Vagina (tissue), 2 donors: ENCODE results near the gene KCNT2. TPM values are rescaled to one million over a fixed set of nuclear protein-coding genes. Genes with fewer than 3 reads are reported as not detected.

Source experiments
- DNase-seq, 2 donors: peaks; one replicate each; pipeline ENCODE4 v3.0.0-alpha.2; 2017; ENCODE audit errors: extremely low spot score in 2 of 2
- H3K27ac ChIP-seq: fragments of 200-600 bp; sonication (generic); one replicate; pipeline ENCODE4 v1.5.1; 2019
- H3K27me3 ChIP-seq: fragments of 200-600 bp; sonication (generic); one replicate; pipeline ENCODE4 v1.5.1; 2019
- H3K36me3 ChIP-seq, 2 donors: fragments of 200-600 bp; sonication (generic); one replicate each; pipeline ENCODE4 v1.5.1; 2017 to 2019
- H3K4me1 ChIP-seq: fragments of 200-600 bp; sonication (generic); one replicate; pipeline ENCODE4 v1.5.1; 2019
- H3K4me3 ChIP-seq, 2 donors: fragments of 200-600 bp; sonication (generic); 1 replicate in 1 of 2; 2 replicates in 1 of 2; pipeline ENCODE4 v1.5.1; 2016 to 2019
- H3K9me3 ChIP-seq: fragments of 200-600 bp; sonication (generic); one replicate; pipeline ENCODE4 v1.5.1; 2019
- CTCF ChIP-seq, 3 experiments: fragments of 450-650 bp in 2 of 3; fragments of 200-600 bp in 1 of 3; sonication (generic) in 1 of 3; IDR thresholded peaks; one replicate each; pipeline ENCODE4 v1.5.1; 2017 to 2019; ENCODE audit warnings: antibody characterized with exemption in 3 of 3, mild to moderate bottlenecking in 2 of 3, moderate library complexity in 2 of 3
- POLR2A ChIP-seq, 2 donors: fragments of 450-650 bp; IDR thresholded peaks; one replicate each; pipeline ENCODE4 v1.6.1; 2017; ENCODE audit warnings: antibody characterized with exemption in 2 of 2, mild to moderate bottlenecking in 2 of 2, moderate library complexity in 2 of 2
- POLR2AphosphoS5 ChIP-seq, 2 donors: sonication (generic); formaldehyde crosslinking; IDR thresholded peaks; one replicate each; pipeline ENCODE4 v1.9.0; 2017; ENCODE audit warnings: antibody characterized with exemption in 2 of 2, mild to moderate bottlenecking in 2 of 2, low read depth in 1 of 2; ENCODE audit not compliant: insufficient read depth in 1 of 2
- intact Hi-C: fragments of 100-400 bp; cut with DNase I; formaldehyde crosslinking; loops from one replicate; pipeline ENCODE4 v1.15.1; 2023
- total RNA-seq: library from RNA; depleted of rRNA; stranded (reverse); fragments of >200 nt; gene quantifications from one replicate; pipeline ENCODE4 v1.2.3, GENCODE V29; 2016

KCNT2 gene
- total RNA-seq, 1 donor from 2014 or later, result 1.2 TPM

- Histone ChIP-seq H3K4me3 (no peak overlapping the region), H3K36me3 (no peaks in the 10 kb centered on the region), H3K27me3 (no peaks in the 10 kb centered on the region), H3K27ac (no peak overlapping the region), H3K4me1 (no peaks in the 10 kb centered on the region), H3K9me3 (no peaks in the 10 kb centered on the region)
- DNase-seq, result no peak
- TF ChIP-seq POLR2A (IDR thresholded peaks at IDR 0.05), result no peak
- no peak for TF ChIP-seq CTCF (IDR thresholded peaks at IDR 0.05)
- no peak for TF ChIP-seq POLR2AphosphoS5 (IDR thresholded peaks at IDR 0.05; ENCODE audit: insufficient read depth in 1 of 2, low read depth in 1 of 2)
- intact Hi-C loops, result no loop called here
These were observed 414.2 kb downstream of the KCNT2 start for GRCh38 chr1:196193896-196194559.

DNA sequence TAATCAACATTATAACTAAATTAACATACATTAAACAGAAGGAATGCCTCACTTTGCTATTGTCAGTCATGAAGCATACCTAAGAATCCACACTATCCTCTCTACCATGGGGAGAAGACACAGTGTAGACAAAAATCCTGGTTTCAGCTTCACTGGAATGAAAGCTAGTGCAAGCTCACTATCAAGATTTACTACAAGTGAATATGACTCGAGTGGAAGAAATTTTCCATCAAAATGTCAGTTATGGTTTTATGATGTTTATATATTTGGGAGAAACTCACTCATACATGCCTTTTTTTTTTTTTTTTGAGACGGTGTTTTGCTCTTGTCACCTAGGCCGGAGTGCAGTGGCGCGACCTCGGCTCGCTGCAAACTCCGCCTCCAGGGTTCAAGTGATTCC, 424.3 kb downstream of the KCNT2 start:
- DNase-seq, result no peak
- Histone ChIP-seq H3K27me3 (no peaks in the 10 kb centered on the region), H3K9me3 (no peaks in the 10 kb centered on the region), H3K4me3 (no peak overlapping the region), H3K27ac (no peak overlapping the region), H3K4me1 (no peaks in the 10 kb centered on the region), H3K36me3 (no peaks in the 10 kb centered on the region)
- TF ChIP-seq POLR2A (IDR thresholded peaks at IDR 0.05) (no peak), POLR2AphosphoS5 (IDR thresholded peaks at IDR 0.05; ENCODE audit: insufficient read depth in 1 of 2, low read depth in 1 of 2) (no peak), CTCF (IDR thresholded peaks at IDR 0.05) (no peak)
- intact Hi-C loops, result no loop called here

- Histone ChIP-seq H3K4me1 (no peaks in the 10 kb centered on the region), H3K27me3 (no peaks in the 10 kb centered on the region), H3K9me3 (no peaks in the 10 kb centered on the region), H3K4me3 (no peak overlapping the region), H3K36me3 (no peaks in the 10 kb centered on the region), H3K27ac (no peak overlapping the region)
- DNase-seq, result no peak
- intact Hi-C loops, result no loop called here
- TF ChIP-seq CTCF (IDR thresholded peaks at IDR 0.05) (no peak), POLR2A (IDR thresholded peaks at IDR 0.05) (no peak), POLR2AphosphoS5 (IDR thresholded peaks at IDR 0.05; ENCODE audit: insufficient read depth in 1 of 2, low read depth in 1 of 2) (no peak)
These were observed 426.7 kb downstream of the KCNT2 start for GRCh38 chr1:196181594-196181878.

DNA sequence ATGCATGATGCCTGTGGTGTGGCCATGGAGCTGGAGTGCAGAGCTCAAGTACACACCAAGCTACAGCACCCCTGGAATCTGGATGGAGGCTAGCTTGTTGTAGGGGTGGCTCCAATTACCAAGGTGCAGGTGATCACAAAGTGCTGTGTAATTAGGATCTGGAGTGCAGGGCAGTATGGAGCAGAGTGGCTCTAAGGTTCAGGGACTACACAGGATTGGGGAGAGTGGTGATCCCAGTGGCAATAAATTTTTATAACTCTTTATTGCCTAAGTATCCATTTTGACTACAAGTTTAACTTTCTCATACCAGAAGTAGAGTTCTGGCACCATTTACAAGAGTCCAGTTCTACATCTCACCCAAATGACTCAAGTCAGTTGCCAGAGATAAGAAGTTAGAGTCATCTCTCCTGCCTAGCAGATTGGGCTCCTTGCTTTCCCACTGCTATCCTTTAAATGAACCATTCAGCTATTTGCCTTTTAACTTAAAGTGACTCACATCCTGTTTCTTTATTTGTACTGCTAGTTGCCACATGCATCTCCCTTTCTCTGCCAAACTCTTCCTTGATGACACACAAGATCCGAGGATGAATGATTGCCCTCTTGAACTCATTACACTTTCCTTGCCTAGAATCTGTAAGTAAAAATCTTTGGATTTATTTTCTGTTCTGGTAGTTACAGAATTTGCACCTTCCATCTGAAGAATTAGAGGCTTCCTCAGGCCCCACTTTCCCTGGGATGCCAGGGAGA, 427.2 kb downstream of the KCNT2 start:
- Histone ChIP-seq H3K27ac (no peak overlapping the region), H3K27me3 (no peaks in the 10 kb centered on the region), H3K4me3 (no peak overlapping the region), H3K9me3 (no peaks in the 10 kb centered on the region), H3K36me3 (no peaks in the 10 kb centered on the region), H3K4me1 (no peaks in the 10 kb centered on the region)
- TF ChIP-seq POLR2A (IDR thresholded peaks at IDR 0.05) (no peak), CTCF (IDR thresholded peaks at IDR 0.05) (no peak)
- intact Hi-C loops, result no loop called here
- no peak for DNase-seq

DNA sequence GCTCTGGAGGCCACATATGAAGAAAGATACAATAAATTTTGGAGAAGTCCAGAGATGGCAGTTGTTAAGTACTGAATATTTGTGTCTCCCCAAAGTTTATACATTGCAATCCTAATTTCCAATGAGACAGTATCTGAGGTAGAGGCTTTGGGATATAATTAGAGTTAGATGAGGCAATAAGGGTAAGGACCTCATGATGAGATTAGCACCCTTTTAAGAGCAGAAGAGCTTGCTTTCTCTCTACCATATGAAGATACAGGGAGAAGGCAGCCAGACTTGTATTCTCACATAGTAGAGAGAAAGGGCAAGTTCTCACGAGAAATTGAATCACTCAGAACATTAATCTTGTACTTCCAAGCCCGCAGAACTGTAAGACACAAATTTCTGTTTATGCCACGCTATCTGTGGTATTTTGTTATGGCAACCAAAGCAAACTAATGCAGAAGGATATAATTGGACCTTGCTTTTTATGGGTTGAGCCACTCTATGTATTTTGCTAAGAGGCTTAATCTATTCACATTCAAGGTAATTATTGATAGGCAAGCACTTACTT, 430.1 kb downstream of the KCNT2 start:
- no peak overlapping the region for H3K27ac ChIP-seq
- H3K4me3 ChIP-seq, result no peak overlapping the region
- no peaks in the 10 kb centered on the region for H3K36me3 ChIP-seq
- no peaks in the 10 kb centered on the region for H3K9me3 ChIP-seq
- no peak for DNase-seq
- no peaks in the 10 kb centered on the region for H3K4me1 ChIP-seq
- TF ChIP-seq POLR2AphosphoS5 (IDR thresholded peaks at IDR 0.05; ENCODE audit: insufficient read depth in 1 of 2, low read depth in 1 of 2) (no peak), CTCF (IDR thresholded peaks at IDR 0.05) (no peak), POLR2A (IDR thresholded peaks at IDR 0.05) (no peak)
- intact Hi-C loops, result no loop called here
- no peaks in the 10 kb centered on the region for H3K27me3 ChIP-seq
